Right lobe of liver (tissue), 6 donors: ENCODE data around the gene UCHL5. TPM values are rescaled to one million over a fixed set of nuclear protein-coding genes. Genes with fewer than 3 reads are reported as not detected.

Source experiments
- ATAC-seq, 4 donors: fragments of 200-7000 bp; cut with Tn5 transposase; one replicate each; pipeline ENCODE4 v1.9.1; 2020; ENCODE audit warnings: mild to moderate bottlenecking in 4 of 4, moderate library complexity in 4 of 4
- DNase-seq, 3 donors: peaks; one replicate each; pipeline ENCODE4 v3.0.0-alpha.2; 2020
- H3K27ac ChIP-seq, 3 donors: fragments of 200-600 bp; one replicate each; pipeline ENCODE4 v1.8.0; 2022
- H3K27me3 ChIP-seq, 2 donors: fragments of 200-600 bp; one replicate each; pipeline ENCODE4 v1.8.0; 2022
- H3K36me3 ChIP-seq, 4 donors: fragments of 200-600 bp; sonication (generic) in 1 of 4; one replicate each; pipeline versions ENCODE4 v1.5.1 to v1.8.0; 2017 to 2022; ENCODE audit warnings: control low read depth in 1 of 4
- H3K4me1 ChIP-seq, 4 donors: fragments of 200-600 bp; sonication (generic) in 1 of 4; one replicate each; pipeline versions ENCODE4 v1.5.1 to v1.8.0; 2017 to 2022; ENCODE audit warnings: control low read depth in 1 of 4
- H3K4me3 ChIP-seq, 3 donors: fragments of 200-600 bp; one replicate each; pipeline ENCODE4 v1.8.0; 2022
- H3K9me3 ChIP-seq, 4 donors: fragments of 200-600 bp; sonication (generic) in 1 of 4; one replicate each; pipeline versions ENCODE4 v1.5.1 to v1.8.0; 2017 to 2022; ENCODE audit warnings: control low read depth in 1 of 4
- CTCF ChIP-seq, 4 donors: fragments of 200-600 bp in 3 of 4; fragments of 450-650 bp in 1 of 4; IDR thresholded peaks; one replicate each; pipeline versions ENCODE4 v1.5.1 to v1.8.0; 2016 to 2022; ENCODE audit warnings: antibody characterized with exemption in 4 of 4, mild to moderate bottlenecking in 2 of 4
- POLR2A ChIP-seq: fragments of 450-650 bp; IDR thresholded peaks from one replicate; pipeline ENCODE4 v1.6.1; 2017; ENCODE audit warnings: antibody characterized with exemption, mild to moderate bottlenecking
- WGBS: methylation state at CpG from one replicate; pipeline ENCODE4 v1.1.6; 2018; ENCODE audit warnings: low coverage, low lambda C conversion rate; ENCODE audit not compliant: insufficient coverage; ENCODE audit errors: missing lambda C conversion rate; 5-methylcytosine and 5-hydroxymethylcytosine counted together
- intact Hi-C, 2 donors: fragments of 100-400 bp; cut with DNase I; formaldehyde crosslinking; loops; one replicate each; pipeline versions ENCODE4 v1.11.2 to v1.14.1; 2022
- total RNA-seq, 6 experiments: library from RNA; depleted of rRNA in 2 of 6; stranded (reverse); fragments of >200 nt in 2 of 6; fragmentation: NEBNext Ultra II Directional in 3 of 6; extraction: Animal tissue kit (Norgen Biotek cat#: 25700) in 3 of 6; gene quantifications; one replicate each; pipeline versions ENCODE4 v1.1.0 to v1.2.4, GENCODE V29; 2016 to 2023
- donor health status: DM: no; HTN: yes; CAD: no.
- donor health status: DM: no; HTN: no; CAD: no.
- donor health status: DM: no; HTN: no; CAD: no.
- donor health status: DM: no; HTN: yes; CAD: no.
- donor health status: DM: no; HTN: yes; CAD: no.

The UCHL5 gene
- total RNA-seq, 6 experiments from 2014 or later: 11.5 to 28.6 (median 22.3) TPM

- no peaks in the 10 kb centered on the region for H3K36me3 ChIP-seq
- no peaks in the 10 kb centered on the region for H3K27me3 ChIP-seq
- no peaks in the 10 kb centered on the region for H3K9me3 ChIP-seq
- WGBS: 92% methylated on average over 12 of the region's 13 CpGs
- no peak for TF ChIP-seq POLR2A
- TF ChIP-seq CTCF (IDR thresholded peaks at IDR 0.05): no peak
- no peak overlapping the region for H3K4me3 ChIP-seq
- intact Hi-C loops: no loop called here
- ATAC-seq: no peak
- H3K4me1 ChIP-seq: no peaks in the 10 kb centered on the region
- DNase-seq: no peak
- H3K27ac ChIP-seq: no peak overlapping the region
Measured at GRCh38 chr1:192979542-192979941, 79.6 kb downstream of the UCHL5 start.

GRCh38 chr1:192978195-192978710 is 80.9 kb downstream of the UCHL5 start:
- Histone ChIP-seq H3K4me3 (no peak overlapping the region), H3K27me3 (no peaks in the 10 kb centered on the region), H3K27ac (no peak overlapping the region), H3K36me3 (no peaks in the 10 kb centered on the region), H3K9me3 (no peaks in the 10 kb centered on the region), H3K4me1 (no peaks in the 10 kb centered on the region)
- DNase-seq: no peak
- 88% methylated on average over 6 of the region's 8 CpGs for WGBS
- intact Hi-C loops: no loop called here
- ATAC-seq: no peak
- TF ChIP-seq POLR2A (no peak), CTCF (IDR thresholded peaks at IDR 0.05) (no peak)

- DNase-seq (no peak), ATAC-seq (no peak)
- intact Hi-C loops: no loop called here
- H3K4me1 ChIP-seq: no peaks in the 10 kb centered on the region
- H3K36me3 ChIP-seq: no peaks in the 10 kb centered on the region
- H3K4me3 ChIP-seq: no peak overlapping the region
- H3K9me3 ChIP-seq: no peaks in the 10 kb centered on the region
- H3K27me3 ChIP-seq: no peaks in the 10 kb centered on the region
- WGBS: 84% methylated on average over 2 of the region's 8 CpGs
- H3K27ac ChIP-seq: no peak overlapping the region
- TF ChIP-seq POLR2A (no peak), CTCF (IDR thresholded peaks at IDR 0.05) (no peak)
Measured at GRCh38 chr1:192977089-192977706, 82.0 kb downstream of the UCHL5 start.

- no peak for ATAC-seq
- no peak for TF ChIP-seq POLR2A
- no peak for TF ChIP-seq CTCF (IDR thresholded peaks at IDR 0.05)
- Histone ChIP-seq H3K27ac (no peak overlapping the region), H3K4me3 (no peak overlapping the region), H3K27me3 (no peaks in the 10 kb centered on the region), H3K36me3 (no peaks in the 10 kb centered on the region), H3K4me1 (no peaks in the 10 kb centered on the region), H3K9me3 (no peaks in the 10 kb centered on the region)
- 24% methylated on average over 2 of the region's 2 CpGs for WGBS
- intact Hi-C loops: no loop called here
- no peak for DNase-seq
Measured at GRCh38 chr1:192976576-192976975, 82.6 kb downstream of the UCHL5 start.

GRCh38 chr1:192974701-192975100 is 84.5 kb downstream of the UCHL5 start:
- DNase-seq (no peak), ATAC-seq (no peak)
- H3K27me3 ChIP-seq: no peaks in the 10 kb centered on the region
- intact Hi-C loops: no loop called here
- H3K36me3 ChIP-seq: no peaks in the 10 kb centered on the region
- no peak overlapping the region for H3K4me3 ChIP-seq
- H3K4me1 ChIP-seq: no peaks in the 10 kb centered on the region
- TF ChIP-seq CTCF (IDR thresholded peaks at IDR 0.05): no peak
- no peak for TF ChIP-seq POLR2A
- H3K9me3 ChIP-seq: no peaks in the 10 kb centered on the region
- no peak overlapping the region for H3K27ac ChIP-seq
